WTC11 (cell line): ENCODE measurements around the gene GLG1.

Experiments used
- CBFB ChIP-seq: sonication (generic); formaldehyde crosslinking; IDR thresholded peaks from 2 replicates; pipeline ENCODE4 v1.8.1; 2022; ENCODE audit warnings: mild to moderate bottlenecking, low read depth, missing genetic modification reagents
- ELF4 ChIP-seq: sonication (generic); formaldehyde crosslinking; IDR thresholded peaks from 2 replicates; pipeline ENCODE4 v1.8.1; 2022; ENCODE audit warnings: low read depth, mild to moderate bottlenecking, moderate library complexity, missing genetic modification reagents
- ZNF317 ChIP-seq: sonication (generic); formaldehyde crosslinking; IDR thresholded peaks from 2 replicates; pipeline ENCODE4 v1.8.1; 2023; ENCODE audit warnings: low read depth, mild to moderate bottlenecking, moderate library complexity, missing genetic modification reagents, borderline replicate concordance
- TF ChIP-seq, protein P1 (sequence below): sonication (generic); formaldehyde crosslinking; IDR thresholded peaks from 2 replicates; pipeline ENCODE4 v1.8.0; 2023; ENCODE audit warnings: mild to moderate bottlenecking, missing genetic modification reagents
- TF ChIP-seq, protein P2 (sequence below): fragments of 200-600 bp; IDR thresholded peaks from 2 replicates; pipeline ENCODE4 v1.8.0; 2022; ENCODE audit warnings: antibody characterized with exemption
- TF ChIP-seq, protein P3 (sequence below): sonication (generic); formaldehyde crosslinking; IDR thresholded peaks from 2 replicates; pipeline ENCODE4 v1.8.1; 2022; ENCODE audit warnings: mild to moderate bottlenecking, missing genetic modification reagents, moderate library complexity, borderline replicate concordance
- TF ChIP-seq, protein P4 (sequence below): sonication (generic); formaldehyde crosslinking; IDR thresholded peaks from 2 replicates; pipeline ENCODE4 v1.8.1; 2023; ENCODE audit warnings: mild to moderate bottlenecking, missing genetic modification reagents, borderline replicate concordance

DNA sequence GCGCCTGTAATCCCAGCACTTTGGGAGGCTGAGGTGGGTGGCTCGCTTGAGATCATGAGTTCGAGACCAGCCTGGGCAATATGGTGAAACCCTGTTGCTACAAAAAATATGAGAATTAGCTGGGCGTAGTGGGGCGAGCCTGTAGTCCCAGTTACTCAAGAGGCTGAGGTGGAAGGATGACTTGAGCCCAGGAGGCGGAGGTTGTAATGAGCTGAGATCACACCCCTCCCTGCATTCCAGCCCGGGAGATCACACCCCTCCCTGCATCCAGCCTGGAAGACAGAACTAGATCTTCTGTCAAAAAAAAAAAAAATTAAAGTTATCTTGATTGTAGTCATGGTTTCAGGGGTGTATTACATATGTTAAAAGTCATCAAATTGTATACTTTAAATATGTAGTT lies 26.8 kb upstream of the GLG1 start:
- TF ChIP-seq, protein P1, sequence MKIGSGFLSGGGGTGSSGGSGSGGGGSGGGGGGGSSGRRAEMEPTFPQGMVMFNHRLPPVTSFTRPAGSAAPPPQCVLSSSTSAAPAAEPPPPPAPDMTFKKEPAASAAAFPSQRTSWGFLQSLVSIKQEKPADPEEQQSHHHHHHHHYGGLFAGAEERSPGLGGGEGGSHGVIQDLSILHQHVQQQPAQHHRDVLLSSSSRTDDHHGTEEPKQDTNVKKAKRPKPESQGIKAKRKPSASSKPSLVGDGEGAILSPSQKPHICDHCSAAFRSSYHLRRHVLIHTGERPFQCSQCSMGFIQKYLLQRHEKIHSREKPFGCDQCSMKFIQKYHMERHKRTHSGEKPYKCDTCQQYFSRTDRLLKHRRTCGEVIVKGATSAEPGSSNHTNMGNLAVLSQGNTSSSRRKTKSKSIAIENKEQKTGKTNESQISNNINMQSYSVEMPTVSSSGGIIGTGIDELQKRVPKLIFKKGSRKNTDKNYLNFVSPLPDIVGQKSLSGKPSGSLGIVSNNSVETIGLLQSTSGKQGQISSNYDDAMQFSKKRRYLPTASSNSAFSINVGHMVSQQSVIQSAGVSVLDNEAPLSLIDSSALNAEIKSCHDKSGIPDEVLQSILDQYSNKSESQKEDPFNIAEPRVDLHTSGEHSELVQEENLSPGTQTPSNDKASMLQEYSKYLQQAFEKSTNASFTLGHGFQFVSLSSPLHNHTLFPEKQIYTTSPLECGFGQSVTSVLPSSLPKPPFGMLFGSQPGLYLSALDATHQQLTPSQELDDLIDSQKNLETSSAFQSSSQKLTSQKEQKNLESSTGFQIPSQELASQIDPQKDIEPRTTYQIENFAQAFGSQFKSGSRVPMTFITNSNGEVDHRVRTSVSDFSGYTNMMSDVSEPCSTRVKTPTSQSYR (CRISPR knock-in tag), result no peak
- TF ChIP-seq, protein P2, sequence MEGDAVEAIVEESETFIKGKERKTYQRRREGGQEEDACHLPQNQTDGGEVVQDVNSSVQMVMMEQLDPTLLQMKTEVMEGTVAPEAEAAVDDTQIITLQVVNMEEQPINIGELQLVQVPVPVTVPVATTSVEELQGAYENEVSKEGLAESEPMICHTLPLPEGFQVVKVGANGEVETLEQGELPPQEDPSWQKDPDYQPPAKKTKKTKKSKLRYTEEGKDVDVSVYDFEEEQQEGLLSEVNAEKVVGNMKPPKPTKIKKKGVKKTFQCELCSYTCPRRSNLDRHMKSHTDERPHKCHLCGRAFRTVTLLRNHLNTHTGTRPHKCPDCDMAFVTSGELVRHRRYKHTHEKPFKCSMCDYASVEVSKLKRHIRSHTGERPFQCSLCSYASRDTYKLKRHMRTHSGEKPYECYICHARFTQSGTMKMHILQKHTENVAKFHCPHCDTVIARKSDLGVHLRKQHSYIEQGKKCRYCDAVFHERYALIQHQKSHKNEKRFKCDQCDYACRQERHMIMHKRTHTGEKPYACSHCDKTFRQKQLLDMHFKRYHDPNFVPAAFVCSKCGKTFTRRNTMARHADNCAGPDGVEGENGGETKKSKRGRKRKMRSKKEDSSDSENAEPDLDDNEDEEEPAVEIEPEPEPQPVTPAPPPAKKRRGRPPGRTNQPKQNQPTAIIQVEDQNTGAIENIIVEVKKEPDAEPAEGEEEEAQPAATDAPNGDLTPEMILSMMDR, result no peak
- TF ChIP-seq, protein P3, sequence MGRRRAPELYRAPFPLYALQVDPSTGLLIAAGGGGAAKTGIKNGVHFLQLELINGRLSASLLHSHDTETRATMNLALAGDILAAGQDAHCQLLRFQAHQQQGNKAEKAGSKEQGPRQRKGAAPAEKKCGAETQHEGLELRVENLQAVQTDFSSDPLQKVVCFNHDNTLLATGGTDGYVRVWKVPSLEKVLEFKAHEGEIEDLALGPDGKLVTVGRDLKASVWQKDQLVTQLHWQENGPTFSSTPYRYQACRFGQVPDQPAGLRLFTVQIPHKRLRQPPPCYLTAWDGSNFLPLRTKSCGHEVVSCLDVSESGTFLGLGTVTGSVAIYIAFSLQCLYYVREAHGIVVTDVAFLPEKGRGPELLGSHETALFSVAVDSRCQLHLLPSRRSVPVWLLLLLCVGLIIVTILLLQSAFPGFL (CRISPR knock-in tag), result no peak
- TF ChIP-seq ELF4 (CRISPR knock-in tag), result no peak
- TF ChIP-seq CBFB (CRISPR knock-in tag), result no peak
- TF ChIP-seq ZNF317 (CRISPR knock-in tag), result no peak
- TF ChIP-seq, protein P4, sequence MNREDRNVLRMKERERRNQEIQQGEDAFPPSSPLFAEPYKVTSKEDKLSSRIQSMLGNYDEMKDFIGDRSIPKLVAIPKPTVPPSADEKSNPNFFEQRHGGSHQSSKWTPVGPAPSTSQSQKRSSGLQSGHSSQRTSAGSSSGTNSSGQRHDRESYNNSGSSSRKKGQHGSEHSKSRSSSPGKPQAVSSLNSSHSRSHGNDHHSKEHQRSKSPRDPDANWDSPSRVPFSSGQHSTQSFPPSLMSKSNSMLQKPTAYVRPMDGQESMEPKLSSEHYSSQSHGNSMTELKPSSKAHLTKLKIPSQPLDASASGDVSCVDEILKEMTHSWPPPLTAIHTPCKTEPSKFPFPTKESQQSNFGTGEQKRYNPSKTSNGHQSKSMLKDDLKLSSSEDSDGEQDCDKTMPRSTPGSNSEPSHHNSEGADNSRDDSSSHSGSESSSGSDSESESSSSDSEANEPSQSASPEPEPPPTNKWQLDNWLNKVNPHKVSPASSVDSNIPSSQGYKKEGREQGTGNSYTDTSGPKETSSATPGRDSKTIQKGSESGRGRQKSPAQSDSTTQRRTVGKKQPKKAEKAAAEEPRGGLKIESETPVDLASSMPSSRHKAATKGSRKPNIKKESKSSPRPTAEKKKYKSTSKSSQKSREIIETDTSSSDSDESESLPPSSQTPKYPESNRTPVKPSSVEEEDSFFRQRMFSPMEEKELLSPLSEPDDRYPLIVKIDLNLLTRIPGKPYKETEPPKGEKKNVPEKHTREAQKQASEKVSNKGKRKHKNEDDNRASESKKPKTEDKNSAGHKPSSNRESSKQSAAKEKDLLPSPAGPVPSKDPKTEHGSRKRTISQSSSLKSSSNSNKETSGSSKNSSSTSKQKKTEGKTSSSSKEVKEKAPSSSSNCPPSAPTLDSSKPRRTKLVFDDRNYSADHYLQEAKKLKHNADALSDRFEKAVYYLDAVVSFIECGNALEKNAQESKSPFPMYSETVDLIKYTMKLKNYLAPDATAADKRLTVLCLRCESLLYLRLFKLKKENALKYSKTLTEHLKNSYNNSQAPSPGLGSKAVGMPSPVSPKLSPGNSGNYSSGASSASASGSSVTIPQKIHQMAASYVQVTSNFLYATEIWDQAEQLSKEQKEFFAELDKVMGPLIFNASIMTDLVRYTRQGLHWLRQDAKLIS, result no peak
